ENCODE data around the gene ZW10. TPM values are rescaled to one million over a fixed set of nuclear protein-coding genes. Genes with fewer than 3 reads are reported as not detected.
"Not testable (repeated sequence)": the region's sequence is repeated elsewhere in the genome, so short reads cannot be mapped to it uniquely, and the experiment has no call there.

The ZW10 gene
- 8.0 TPM for total RNA-seq
- long read RNA-seq, transcript ZW10-201 (16 exons, 2,992 nt) = major isoform, 11 of 15 reads
- long read RNA-seq, partial matches to known transcripts = 3 of 15 reads
- long read RNA-seq, other reads (novel, unspliced or antisense) = 1 of 15 reads

GRCh38 chr11:113773416-113774173 lies at the start of gene ZW10:
Gene ZW10 (minus strand): TSS chr11:113773692. CDS start chr11:113773666, 26 bp downstream.
- intact Hi-C loops (cut with DNase I) = no loop called here
- DNase-seq (ENCODE audit: low spot score) = peak; percentile 97

- intact Hi-C loops (cut with DNase I) = no loop called here
- no peak for DNase-seq (ENCODE audit: low spot score)
Observed at GRCh38 chr11:113818426-113818825, 44.9 kb upstream of the ZW10 start.

GRCh38 chr11:113817626-113818025 lies 44.1 kb upstream of the ZW10 start:
- DNase-seq (ENCODE audit: low spot score) = no peak
- intact Hi-C loops (cut with DNase I) = no loop called here

- intact Hi-C loops (cut with DNase I) = no loop called here
- no peak for DNase-seq (ENCODE audit: low spot score)
Observed at GRCh38 chr11:113817162-113817561, 43.7 kb upstream of the ZW10 start.

- DNase-seq (ENCODE audit: low spot score) = no peak
- intact Hi-C loops (cut with DNase I) = no loop called here
Observed at GRCh38 chr11:113814181-113814580, 40.7 kb upstream of the ZW10 start.

GRCh38 chr11:113808931-113809330 lies 35.4 kb upstream of the ZW10 start:
- DNase-seq (ENCODE audit: low spot score) = no peak
- intact Hi-C loops (cut with DNase I) = loop anchor here (10.0 kb wide), 2 partner anchors 66 to 456 kb away; partner anchors contain the start of gene USP28

GRCh38 chr11:113806406-113806805 lies 32.9 kb upstream of the ZW10 start:
- intact Hi-C loops (cut with DNase I) = loop anchor here (10.0 kb wide), 2 partner anchors 68 to 458 kb away; partner anchors contain the start of gene USP28

GRCh38 chr11:113805640-113806039 lies 32.1 kb upstream of the ZW10 start:
- intact Hi-C loops (cut with DNase I) = loop anchor here (10.0 kb wide), 2 partner anchors 69 to 459 kb away; partner anchors contain the start of gene USP28
- DNase-seq (ENCODE audit: low spot score) = no peak

More at GRCh38 chr11:113806406-113806805, 32.9 kb upstream of the ZW10 start:
- DNase-seq (ENCODE audit: low spot score) = no peak

GRCh38 chr11:113802621-113803020 lies 29.1 kb upstream of the ZW10 start:
- no peak for DNase-seq (ENCODE audit: low spot score)
- intact Hi-C loops (cut with DNase I) = loop anchor here (10.0 kb wide), 2 partner anchors 72 to 462 kb away; partner anchors contain the start of gene USP28

GRCh38 chr11:113796663-113797259 lies 23.3 kb upstream of the ZW10 start:
- no peak for DNase-seq (ENCODE audit: low spot score)
- intact Hi-C loops (cut with DNase I) = no loop called here

GRCh38 chr11:113789675-113790320 lies 16.3 kb upstream of the ZW10 start:
- intact Hi-C loops (cut with DNase I) = no loop called here
- no peak for DNase-seq (ENCODE audit: low spot score)

GRCh38 chr11:113789016-113789415 lies 15.5 kb upstream of the ZW10 start:
- intact Hi-C loops (cut with DNase I) = not testable (repeated sequence)

GRCh38 chr11:113782134-113782533 lies 8.6 kb upstream of the ZW10 start:
- no peak for DNase-seq (ENCODE audit: low spot score)
- intact Hi-C loops (cut with DNase I) = no loop called here

More at GRCh38 chr11:113789016-113789415, 15.5 kb upstream of the ZW10 start:
- not testable (repeated sequence) for DNase-seq (ENCODE audit: low spot score)

- no peak for DNase-seq (ENCODE audit: low spot score)
- intact Hi-C loops (cut with DNase I) = no loop called here
Observed at GRCh38 chr11:113781682-113782081, 8.2 kb upstream of the ZW10 start.

- intact Hi-C loops (cut with DNase I) = no loop called here
- DNase-seq (ENCODE audit: low spot score) = no peak
Observed at GRCh38 chr11:113779496-113779895, 6.0 kb upstream of the ZW10 start, which contains the start of gene CLDN25. Gene CLDN25 (plus strand): TSS chr11:113779796. CDS start chr11:113779796, 0 bp downstream.

- no peak for DNase-seq (ENCODE audit: low spot score)
- intact Hi-C loops (cut with DNase I) = no loop called here
Observed at GRCh38 chr11:113778111-113778910, 4.8 kb upstream of the ZW10 start.

- no peak for DNase-seq (ENCODE audit: low spot score)
- intact Hi-C loops (cut with DNase I) = no loop called here
Observed at GRCh38 chr11:113774174-113774503, 647 bp upstream of the ZW10 start.

GRCh38 chr11:113773092-113773415 lies 438 bp downstream of the ZW10 start:
- no peak for DNase-seq (ENCODE audit: low spot score)
- intact Hi-C loops (cut with DNase I) = no loop called here

- intact Hi-C loops (cut with DNase I) = no loop called here
- DNase-seq (ENCODE audit: low spot score) = no peak
Observed at GRCh38 chr11:113771964-113772363, 1.5 kb downstream of the ZW10 start.

Data from cardiac septum (tissue), 1 donor.